KMS-11 (cell line): Measurements from ENCODE around the gene KRTAP5-10.
"Not testable (repeated sequence)": the region's sequence is repeated elsewhere in the genome, so short reads cannot be mapped to it uniquely, and the experiment has no call there.

Experiments used
- H2AFZ ChIP-seq: fragments of 200-600 bp; sonication (generic); 2 replicates; pipeline ENCODE4 v1.6.1; 2016; ENCODE audit warnings: antibody characterized with exemption, mixed run types, low read depth
- H3K27ac ChIP-seq: fragments of 200-600 bp; sonication (generic); 2 replicates; pipeline ENCODE4 v1.6.1; 2016; ENCODE audit warnings: mild to moderate bottlenecking, mixed run types
- H3K27me3 ChIP-seq: fragments of 200-600 bp; sonication (generic); 2 replicates; pipeline ENCODE4 v1.6.1; 2017; ENCODE audit warnings: mild to moderate bottlenecking, low read depth, mixed run types, moderate library complexity; ENCODE audit not compliant: insufficient read depth
- H3K36me3 ChIP-seq: fragments of 200-600 bp; sonication (generic); 2 replicates; pipeline ENCODE4 v1.6.1; 2017; ENCODE audit warnings: mild to moderate bottlenecking, mixed run types; ENCODE audit not compliant: insufficient read depth
- H3K4me1 ChIP-seq: fragments of 200-600 bp; sonication (generic); 2 replicates; pipeline ENCODE4 v1.6.1; 2016; ENCODE audit warnings: mild to moderate bottlenecking, low read depth, mixed run types; ENCODE audit not compliant: poor library complexity, severe bottlenecking
- H3K4me2 ChIP-seq: fragments of 200-600 bp; sonication (generic); 2 replicates; pipeline ENCODE4 v1.7.0; 2016; ENCODE audit warnings: mild to moderate bottlenecking, mixed run types
- H3K4me3 ChIP-seq: fragments of 200-600 bp; sonication (generic); IDR thresholded peaks from 2 replicates; pipeline ENCODE4 v1.6.1; 2017; ENCODE audit warnings: low read depth, low read length, mixed read lengths; ENCODE audit not compliant: insufficient read depth
- H3K79me2 ChIP-seq: fragments of 200-600 bp; sonication (generic); 2 replicates; pipeline ENCODE4 v1.6.1; 2016; ENCODE audit warnings: low read depth, mixed run types; ENCODE audit not compliant: insufficient read depth
- H3K9ac ChIP-seq: fragments of 200-600 bp; sonication (generic); 2 replicates; pipeline ENCODE4 v1.6.1; 2016; ENCODE audit warnings: mild to moderate bottlenecking, mixed run types
- H4K20me1 ChIP-seq: fragments of 200-600 bp; sonication (generic); 2 replicates; pipeline ENCODE4 v1.6.1; 2016; ENCODE audit warnings: mild to moderate bottlenecking, mixed run types; ENCODE audit not compliant: insufficient read depth
- CTCF ChIP-seq: fragments of 200-600 bp; sonication (generic); conservative IDR thresholded peaks from 2 replicates; pipeline ENCODE4 v1.6.1; 2017; ENCODE audit warnings: low read depth, mild to moderate bottlenecking, antibody characterized with exemption, low read length, moderate library complexity, mixed read lengths

The KRTAP5-10 gene

GRCh38 chr11:71575723-71576424 is 10.5 kb downstream of the KRTAP5-10 start:
- Histone ChIP-seq H2AFZ (no peak overlapping the region), H3K4me3 (no peak overlapping the region), H3K4me2 (no peak overlapping the region), H3K9ac (no peak overlapping the region), H3K79me2 (no peaks in the 10 kb centered on the region), H4K20me1 (no peaks in the 10 kb centered on the region), H3K36me3 (no peaks in the 10 kb centered on the region), H3K27me3 (no peaks in the 10 kb centered on the region), H3K27ac (no peak overlapping the region), H3K4me1 (peaks cover 7% of the 10 kb centered on the region)
- no peak for TF ChIP-seq CTCF

GRCh38 chr11:71576688-71577465 is 11.5 kb downstream of the KRTAP5-10 start:
- H3K4me1 ChIP-seq, H3K36me3 ChIP-seq, H3K4me3 ChIP-seq, H2AFZ ChIP-seq, H3K79me2 ChIP-seq, H3K27ac ChIP-seq, H3K9ac ChIP-seq, H3K4me2 ChIP-seq, H3K27me3 ChIP-seq, H4K20me1 ChIP-seq: not testable (repeated sequence)

- H3K4me3 ChIP-seq: no peak overlapping the region
- H2AFZ ChIP-seq: no peak overlapping the region
- no peak overlapping the region for H3K9ac ChIP-seq
- peaks cover 7% of the 10 kb centered on the region for H3K4me1 ChIP-seq
- no peaks in the 10 kb centered on the region for H3K79me2 ChIP-seq
- no peak for TF ChIP-seq CTCF
- no peaks in the 10 kb centered on the region for H4K20me1 ChIP-seq
- H3K4me2 ChIP-seq: no peak overlapping the region
- no peak overlapping the region for H3K27ac ChIP-seq
- H3K27me3 ChIP-seq: no peaks in the 10 kb centered on the region
- no peaks in the 10 kb centered on the region for H3K36me3 ChIP-seq
Observed at GRCh38 chr11:71577469-71578004, 12.2 kb downstream of the KRTAP5-10 start.

- H4K20me1 ChIP-seq, H3K4me1 ChIP-seq, H3K27ac ChIP-seq, H3K4me2 ChIP-seq, H3K27me3 ChIP-seq, H3K79me2 ChIP-seq, H3K9ac ChIP-seq, H3K36me3 ChIP-seq, H2AFZ ChIP-seq, H3K4me3 ChIP-seq: not testable (repeated sequence)
Observed at GRCh38 chr11:71579513-71579912, 14.2 kb downstream of the KRTAP5-10 start.

- no peaks in the 10 kb centered on the region for H3K36me3 ChIP-seq
- H4K20me1 ChIP-seq: no peaks in the 10 kb centered on the region
- peak overlapping the region; percentile 53; the same call in 1 of the 2 replicates for H3K4me2 ChIP-seq
- H3K27me3 ChIP-seq: no peaks in the 10 kb centered on the region
- H3K9ac ChIP-seq: no peak overlapping the region
- no peak overlapping the region for H3K27ac ChIP-seq
- no peaks in the 10 kb centered on the region for H3K79me2 ChIP-seq
- peaks cover 7% of the 10 kb centered on the region for H3K4me1 ChIP-seq
- TF ChIP-seq CTCF: peak; percentile 80
- no peak overlapping the region for H3K4me3 ChIP-seq
- H2AFZ ChIP-seq: peak overlapping the region; percentile 42; the same call in 1 of the 2 replicates
Observed at GRCh38 chr11:71580057-71581003, 15.0 kb downstream of the KRTAP5-10 start.
